GM12878 (cell line): ENCODE data around the gene UVRAG.

ENCODE experiments used
- ASH2L ChIP-seq: fragments of 300-600, 200-600 bp; sonication (generic); IDR thresholded peaks from 2 replicates; pipeline ENCODE4 v1.6.1; 2017; ENCODE audit warnings: low read depth, mild to moderate bottlenecking, borderline replicate concordance
- POLR2A ChIP-seq: IDR thresholded peaks from 2 replicates; pipeline ENCODE4 v1.6.1; 2011; ENCODE audit warnings: low read depth, mild to moderate bottlenecking, low read length

GRCh38 chr11:76088511-76088910 lies 273.5 kb downstream of the UVRAG start:
- TF ChIP-seq ASH2L = no peak
- TF ChIP-seq POLR2A = no peak
